ENCODE measurements around the gene CAMSAP1.
"Not testable (repeated sequence)": the region's sequence is repeated elsewhere in the genome, so short reads cannot be mapped to it uniquely, and the experiment has no call there.

CAMSAP1 gene

GRCh38 chr9:135901031-135901758, 6.2 kb downstream of the CAMSAP1 start:
- no peak for DNase-seq (ENCODE audit: low read depth)
- TF ChIP-seq CTCF (IDR thresholded peaks at IDR 0.05; ENCODE audit: control insufficient read depth, extremely low read depth, insufficient read depth), result no peak
- H3K4me3 ChIP-seq (ENCODE audit: low read depth, low read length), result no peak overlapping the region

- no peak for TF ChIP-seq CTCF (IDR thresholded peaks at IDR 0.05; ENCODE audit: control insufficient read depth, extremely low read depth, insufficient read depth)
- no peak for DNase-seq (ENCODE audit: low read depth)
Observed at GRCh38 chr9:135898634-135899407, 8.5 kb downstream of the CAMSAP1 start.

GRCh38 chr9:135896626-135897025, 10.7 kb downstream of the CAMSAP1 start:
- TF ChIP-seq CTCF (IDR thresholded peaks at IDR 0.05; ENCODE audit: control insufficient read depth, extremely low read depth, insufficient read depth), result no peak
- H3K4me3 ChIP-seq (ENCODE audit: low read depth, low read length), result no peak overlapping the region
- no peak for DNase-seq (ENCODE audit: low read depth)

More at GRCh38 chr9:135898634-135899407, 8.5 kb downstream of the CAMSAP1 start:
- no peak overlapping the region for H3K4me3 ChIP-seq (ENCODE audit: low read depth, low read length)

GRCh38 chr9:135896205-135896604, 11.1 kb downstream of the CAMSAP1 start:
- DNase-seq (ENCODE audit: low read depth), result no peak
- H3K4me3 ChIP-seq (ENCODE audit: low read depth, low read length), result no peak overlapping the region
- TF ChIP-seq CTCF (IDR thresholded peaks at IDR 0.05; ENCODE audit: control insufficient read depth, extremely low read depth, insufficient read depth), result no peak

GRCh38 chr9:135895202-135895848, 12.0 kb downstream of the CAMSAP1 start:
- H3K4me3 ChIP-seq (ENCODE audit: low read depth, low read length), result no peak overlapping the region
- no peak for TF ChIP-seq CTCF (IDR thresholded peaks at IDR 0.05; ENCODE audit: control insufficient read depth, extremely low read depth, insufficient read depth)
- DNase-seq (ENCODE audit: low read depth), result no peak

- H3K4me3 ChIP-seq (ENCODE audit: low read depth, low read length), result no peak overlapping the region
- DNase-seq (ENCODE audit: low read depth), result no peak
- TF ChIP-seq CTCF (IDR thresholded peaks at IDR 0.05; ENCODE audit: control insufficient read depth, extremely low read depth, insufficient read depth), result no peak
Observed at GRCh38 chr9:135893104-135893503, 14.2 kb downstream of the CAMSAP1 start.

- DNase-seq (ENCODE audit: low read depth); H3K4me3 ChIP-seq (ENCODE audit: low read depth, low read length): not testable (repeated sequence)
Observed at GRCh38 chr9:135892327-135892726, 15.0 kb downstream of the CAMSAP1 start.
